ENCODE data around the gene ADGRG6. TPM values are rescaled to one million over a fixed set of nuclear protein-coding genes. Genes with fewer than 3 reads are reported as not detected.

ADGRG6 gene
- total RNA-seq, 1 donor from 2014 or later = 2.9 TPM

GRCh38 chr6:142361779-142362750 is 60.3 kb downstream of the ADGRG6 start:
- DNase-seq (ENCODE audit: missing footprints) = no peak
- intact Hi-C loops (cut with DNase I) = no loop called here
- ATAC-seq = no peak

- no peak for DNase-seq (ENCODE audit: missing footprints)
- intact Hi-C loops (cut with DNase I) = no loop called here
- no peak for ATAC-seq
Measured at GRCh38 chr6:142367061-142367460, 65.3 kb downstream of the ADGRG6 start.

- ATAC-seq (peak; percentile 77), DNase-seq (ENCODE audit: missing footprints) (peak; percentile 66)
- intact Hi-C loops (cut with DNase I) = no loop called here
Measured at GRCh38 chr6:142367501-142368018, 65.8 kb downstream of the ADGRG6 start.

GRCh38 chr6:142369266-142369665 is 67.5 kb downstream of the ADGRG6 start:
- intact Hi-C loops (cut with DNase I) = no loop called here
- ATAC-seq (no peak), DNase-seq (ENCODE audit: missing footprints) (no peak)

- DNase-seq (ENCODE audit: missing footprints) = no peak
- ATAC-seq = no peak
- intact Hi-C loops (cut with DNase I) = no loop called here
Measured at GRCh38 chr6:142372348-142372747, 70.5 kb downstream of the ADGRG6 start.

GRCh38 chr6:142373268-142374090 is 71.7 kb downstream of the ADGRG6 start:
- DNase-seq (ENCODE audit: missing footprints) (no peak), ATAC-seq (no peak)
- intact Hi-C loops (cut with DNase I) = no loop called here

- intact Hi-C loops (cut with DNase I) = no loop called here
- no peak for ATAC-seq
- DNase-seq (ENCODE audit: missing footprints) = no peak
Measured at GRCh38 chr6:142374091-142374770, 72.4 kb downstream of the ADGRG6 start.

GRCh38 chr6:142374965-142375733 is 73.3 kb downstream of the ADGRG6 start:
- DNase-seq (ENCODE audit: missing footprints) = no peak
- ATAC-seq = no peak
- intact Hi-C loops (cut with DNase I) = no loop called here

GRCh38 chr6:142376115-142376514 is 74.3 kb downstream of the ADGRG6 start:
- no peak for ATAC-seq
- intact Hi-C loops (cut with DNase I) = no loop called here
- no peak for DNase-seq (ENCODE audit: missing footprints)

- DNase-seq (ENCODE audit: missing footprints) (peak; percentile 40), ATAC-seq (no peak)
- intact Hi-C loops (cut with DNase I) = no loop called here
Measured at GRCh38 chr6:142376800-142377496, 75.1 kb downstream of the ADGRG6 start.

- DNase-seq (ENCODE audit: missing footprints) = no peak
- intact Hi-C loops (cut with DNase I) = no loop called here
- no peak for ATAC-seq
Measured at GRCh38 chr6:142377497-142377848, 75.7 kb downstream of the ADGRG6 start.

- DNase-seq (ENCODE audit: missing footprints) (no peak), ATAC-seq (no peak)
- intact Hi-C loops (cut with DNase I) = no loop called here
Measured at GRCh38 chr6:142378138-142378875, 76.5 kb downstream of the ADGRG6 start.

- peak; percentile 73 for DNase-seq (ENCODE audit: missing footprints)
- ATAC-seq = peak; percentile 46
- intact Hi-C loops (cut with DNase I) = no loop called here
Measured at GRCh38 chr6:142380626-142381025, 78.8 kb downstream of the ADGRG6 start.

- ATAC-seq (no peak), DNase-seq (ENCODE audit: missing footprints) (no peak)
- intact Hi-C loops (cut with DNase I) = no loop called here
Measured at GRCh38 chr6:142381181-142381580, 79.4 kb downstream of the ADGRG6 start.

- ATAC-seq (no peak), DNase-seq (ENCODE audit: missing footprints) (no peak)
- intact Hi-C loops (cut with DNase I) = no loop called here
Measured at GRCh38 chr6:142381845-142382378, 80.1 kb downstream of the ADGRG6 start.

- no peak for ATAC-seq
- intact Hi-C loops (cut with DNase I) = loop anchor here (5.0 kb wide), 1 partner anchor 237 kb away; the partner anchor contains the start of genes NMBR and VTA1
- no peak for DNase-seq (ENCODE audit: missing footprints)
Measured at GRCh38 chr6:142384519-142385254, 82.9 kb downstream of the ADGRG6 start.
